ENCODE data around the gene LRMDA. TPM values are rescaled to one million over a fixed set of nuclear protein-coding genes. Genes with fewer than 3 reads are reported as not detected.
A peak's percentile ranks its signal among the peaks of the same experiment; 100 is the strongest.

The LRMDA gene
- total and polyA plus RNA-seq, 2 donors from 2014 or later = 23.2 to 48.6 TPM

DNA sequence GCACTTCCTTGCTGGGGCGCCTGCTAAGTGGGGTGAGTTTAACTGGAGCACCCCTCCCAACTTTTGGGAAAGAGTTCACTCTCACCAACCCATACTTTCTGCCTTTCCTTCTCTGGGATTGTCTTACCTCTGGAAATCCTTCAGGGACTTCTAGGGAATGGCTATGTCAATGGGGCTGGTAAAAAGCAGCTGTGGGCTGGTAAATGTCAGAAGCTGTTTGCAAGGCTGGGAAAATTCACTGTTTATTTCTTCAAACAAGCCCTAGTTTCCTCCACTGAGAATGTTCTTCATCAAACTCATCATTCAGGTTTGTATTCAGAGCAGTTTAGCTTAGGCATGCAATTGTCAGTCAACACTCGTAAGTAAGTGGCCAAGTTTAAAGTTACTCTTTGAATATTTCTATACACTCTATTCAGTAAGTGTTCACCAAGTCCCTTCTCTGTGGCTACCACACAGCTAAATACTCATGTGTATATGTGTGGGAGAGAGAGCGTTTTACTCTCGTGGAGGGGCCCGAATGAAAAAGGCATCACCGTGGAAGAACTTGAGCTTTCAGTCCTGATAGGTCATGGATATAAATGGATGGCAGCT, 654.8 kb downstream of the LRMDA start:
- intact Hi-C loops (cut with DNase I) = no loop called here
- H3K27ac ChIP-seq (ENCODE audit: low read depth in 2 of 2, low read length in 2 of 2) = peak overlapping the region; percentile 8 to 68
- peaks cover 0 to 1% (median 0%) of the 10 kb centered on the region in 3 donors for H3K9me3 ChIP-seq (ENCODE audit: control insufficient read depth in 2 of 3, insufficient read depth in 1 of 3, low read length in 3 of 3)
- H3K27me3 ChIP-seq (ENCODE audit: control insufficient read depth, insufficient read depth, low read length) = no peaks in the 10 kb centered on the region
- no peak for DNase-seq
- TF ChIP-seq, protein P1, sequence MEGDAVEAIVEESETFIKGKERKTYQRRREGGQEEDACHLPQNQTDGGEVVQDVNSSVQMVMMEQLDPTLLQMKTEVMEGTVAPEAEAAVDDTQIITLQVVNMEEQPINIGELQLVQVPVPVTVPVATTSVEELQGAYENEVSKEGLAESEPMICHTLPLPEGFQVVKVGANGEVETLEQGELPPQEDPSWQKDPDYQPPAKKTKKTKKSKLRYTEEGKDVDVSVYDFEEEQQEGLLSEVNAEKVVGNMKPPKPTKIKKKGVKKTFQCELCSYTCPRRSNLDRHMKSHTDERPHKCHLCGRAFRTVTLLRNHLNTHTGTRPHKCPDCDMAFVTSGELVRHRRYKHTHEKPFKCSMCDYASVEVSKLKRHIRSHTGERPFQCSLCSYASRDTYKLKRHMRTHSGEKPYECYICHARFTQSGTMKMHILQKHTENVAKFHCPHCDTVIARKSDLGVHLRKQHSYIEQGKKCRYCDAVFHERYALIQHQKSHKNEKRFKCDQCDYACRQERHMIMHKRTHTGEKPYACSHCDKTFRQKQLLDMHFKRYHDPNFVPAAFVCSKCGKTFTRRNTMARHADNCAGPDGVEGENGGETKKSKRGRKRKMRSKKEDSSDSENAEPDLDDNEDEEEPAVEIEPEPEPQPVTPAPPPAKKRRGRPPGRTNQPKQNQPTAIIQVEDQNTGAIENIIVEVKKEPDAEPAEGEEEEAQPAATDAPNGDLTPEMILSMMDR (IDR thresholded peaks at IDR 0.05; ENCODE audit: borderline replicate concordance, extremely low read depth, insufficient read depth) = no peak
- no peak for FAIRE-seq
- H3K36me3 ChIP-seq (ENCODE audit: control insufficient read depth in 2 of 3, insufficient read depth in 3 of 3, low read length in 3 of 3) = no peaks in the 10 kb centered on the region
- no peak overlapping the region for H3K9ac ChIP-seq (ENCODE audit: low read length in 3 of 3)
- H3K4me3 ChIP-seq (ENCODE audit: low read length in 3 of 3) = no peak overlapping the region
- peaks cover 4 to 27% (median 20%) of the 10 kb centered on the region in 3 donors for H3K4me1 ChIP-seq (ENCODE audit: control insufficient read depth in 2 of 3, insufficient read depth in 2 of 3, low read depth in 1 of 3, low read length in 3 of 3)

DNA sequence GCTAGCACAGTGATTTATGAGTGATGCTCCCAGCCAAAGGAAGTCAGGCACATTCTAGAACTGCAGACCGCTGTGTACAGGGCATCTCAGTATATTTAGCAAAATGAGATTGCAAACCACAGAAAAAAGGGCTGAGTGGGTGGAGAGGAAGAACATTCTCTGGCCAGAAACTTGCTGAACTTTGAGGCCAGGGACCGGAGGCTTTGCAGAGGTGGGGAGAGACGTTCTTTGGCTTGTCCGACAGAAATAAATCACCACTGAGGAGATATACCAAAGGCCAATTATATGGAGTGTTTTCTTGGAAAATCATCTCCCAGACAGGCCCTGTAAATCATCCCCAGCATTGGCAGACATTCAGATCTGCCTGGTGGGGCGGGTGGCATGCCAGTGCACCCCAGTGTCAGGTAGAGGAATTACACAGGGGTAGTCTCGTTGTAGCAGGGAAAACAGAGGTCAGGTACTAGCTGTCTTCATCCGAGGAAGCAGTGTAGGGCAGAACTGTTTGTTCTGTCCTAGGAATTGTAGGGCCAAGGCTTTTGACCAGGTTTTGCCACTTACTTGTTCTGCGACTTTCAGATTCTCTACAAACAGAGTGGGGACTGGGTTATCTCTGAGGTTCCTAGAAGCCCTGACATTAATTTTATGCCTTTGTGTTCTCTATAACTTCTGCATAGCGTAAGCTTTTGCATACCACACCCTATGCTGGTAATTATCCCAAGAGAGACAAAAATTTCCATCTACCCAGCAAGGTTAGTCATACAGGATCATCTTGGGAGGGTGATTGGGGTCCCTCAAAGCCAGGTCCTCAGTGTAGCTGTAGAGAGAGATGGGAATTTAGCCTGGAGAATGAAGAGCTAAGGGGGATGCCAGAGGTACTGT, 655.6 kb downstream of the LRMDA start:
- Histone ChIP-seq H3K4me3 (ENCODE audit: low read length in 3 of 3) (no peak overlapping the region), H3K27ac (ENCODE audit: low read depth in 2 of 2, low read length in 2 of 2) (peak overlapping the region; percentile 8 to 68), H3K9ac (ENCODE audit: low read length in 3 of 3) (no peak overlapping the region), H3K27me3 (ENCODE audit: control insufficient read depth, insufficient read depth, low read length) (no peaks in the 10 kb centered on the region), H3K36me3 (ENCODE audit: control insufficient read depth in 2 of 3, insufficient read depth in 3 of 3, low read length in 3 of 3) (no peaks in the 10 kb centered on the region), H3K4me1 (ENCODE audit: control insufficient read depth in 2 of 3, insufficient read depth in 2 of 3, low read depth in 1 of 3, low read length in 3 of 3) (peaks cover 4 to 30% (median 20%) of the 10 kb centered on the region in 3 donors), H3K9me3 (ENCODE audit: control insufficient read depth in 2 of 3, insufficient read depth in 1 of 3, low read length in 3 of 3) (peaks cover 0 to 1% (median 0%) of the 10 kb centered on the region in 3 donors)
- intact Hi-C loops (cut with DNase I) = no loop called here
- TF ChIP-seq, protein P1 (IDR thresholded peaks at IDR 0.05; ENCODE audit: borderline replicate concordance, extremely low read depth, insufficient read depth) = peak; percentile 78
- FAIRE-seq = peak; percentile 66
- peak; percentile 63 to 86 (median 76) for DNase-seq

DNA sequence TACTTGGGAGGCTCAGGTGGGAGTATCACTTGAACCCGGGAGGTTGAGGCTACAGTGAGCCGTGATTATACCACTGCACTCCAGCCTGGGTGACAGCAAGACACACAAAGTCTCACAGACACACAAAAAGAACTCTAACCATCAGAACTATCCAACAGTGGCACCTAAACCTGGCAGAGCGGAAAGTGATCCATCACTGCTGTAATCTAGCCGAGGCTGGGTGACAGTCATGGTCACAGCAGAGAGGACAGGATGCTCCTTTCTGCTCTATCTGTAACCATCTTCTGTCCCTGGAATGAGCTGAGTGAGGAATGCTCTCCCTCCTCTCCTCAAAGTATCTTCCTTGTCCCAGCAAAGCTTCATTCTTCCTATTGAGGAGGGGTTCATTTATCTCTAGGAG, 656.6 kb downstream of the LRMDA start:
- Histone ChIP-seq H3K9me3 (ENCODE audit: control insufficient read depth in 2 of 3, insufficient read depth in 1 of 3, low read length in 3 of 3) (peaks cover 0 to 1% (median 0%) of the 10 kb centered on the region in 3 donors), H3K36me3 (ENCODE audit: control insufficient read depth in 2 of 3, insufficient read depth in 3 of 3, low read length in 3 of 3) (no peaks in the 10 kb centered on the region), H3K27me3 (ENCODE audit: control insufficient read depth, insufficient read depth, low read length) (no peaks in the 10 kb centered on the region), H3K4me3 (ENCODE audit: low read length in 3 of 3) (no peak overlapping the region), H3K9ac (ENCODE audit: low read length in 3 of 3) (no peak overlapping the region), H3K27ac (ENCODE audit: low read depth in 2 of 2, low read length in 2 of 2) (no peak overlapping the region), H3K4me1 (ENCODE audit: control insufficient read depth in 2 of 3, insufficient read depth in 2 of 3, low read depth in 1 of 3, low read length in 3 of 3) (peaks cover 4 to 31% (median 27%) of the 10 kb centered on the region in 3 donors)
- intact Hi-C loops (cut with DNase I) = no loop called here
- DNase-seq (peak in 3 of 5 donors; percentile 45 to 60 (median 51)), FAIRE-seq (no peak)
- TF ChIP-seq, protein P1 (IDR thresholded peaks at IDR 0.05; ENCODE audit: borderline replicate concordance, extremely low read depth, insufficient read depth) = no peak
